ENCODE results near the gene SLC25A26.
"Not testable (repeated sequence)": the region's sequence is repeated elsewhere in the genome, so short reads cannot be mapped to it uniquely, and the experiment has no call there.

Gene SLC25A26

DNA sequence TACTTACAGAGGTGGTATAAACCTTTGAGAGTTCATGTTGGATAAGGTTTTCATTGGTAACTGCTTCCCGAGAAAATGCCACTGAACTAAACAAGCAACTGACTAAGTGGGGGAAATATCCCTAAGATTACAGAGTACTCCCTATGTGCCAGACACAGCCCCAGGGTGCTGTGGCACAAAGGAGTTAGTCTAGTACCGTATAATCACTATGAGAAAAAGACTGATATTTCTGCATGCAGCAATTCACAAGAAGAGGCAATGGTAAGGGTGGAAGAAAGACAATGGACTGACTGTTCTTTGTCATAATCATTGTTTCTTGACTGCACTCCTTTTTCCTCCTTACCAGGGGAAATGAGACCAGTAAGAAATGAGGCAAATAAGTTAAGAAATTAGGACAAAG, 20.0 kb upstream of the SLC25A26 start:
- in situ Hi-C loops (cut with HindIII; ENCODE audit: low pct_unique_long_range_greater_than_20kb, low sequenced_read_pairs), result no loop called here
- no peak for DNase-seq (ENCODE audit: low read depth in 1 of 2, low spot score in 1 of 2)
- no peak for TF ChIP-seq JUND (IDR thresholded peaks at IDR 0.05; ENCODE audit: low read depth)

DNA sequence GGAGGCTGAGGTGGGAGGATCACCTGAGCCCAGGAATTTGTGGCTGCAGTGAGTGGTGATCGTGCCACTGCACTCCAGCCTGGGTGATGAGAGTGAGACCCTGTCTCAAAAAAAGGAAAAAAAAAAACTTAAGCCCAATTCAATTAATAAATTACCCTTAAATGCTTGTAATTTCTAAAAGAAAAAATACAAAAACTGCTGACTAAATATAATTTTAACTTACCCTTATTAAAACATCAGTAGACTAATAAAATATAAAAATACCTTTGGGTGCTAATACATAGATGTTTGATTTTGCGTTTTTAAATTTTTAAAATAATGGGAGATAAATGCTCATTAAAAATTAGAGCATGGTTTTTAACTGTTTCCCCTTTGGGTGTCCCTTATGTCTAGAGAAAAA, 17.5 kb upstream of the SLC25A26 start:
- no peak for DNase-seq (ENCODE audit: low read depth in 1 of 2, low spot score in 1 of 2)
- in situ Hi-C loops (cut with HindIII; ENCODE audit: low pct_unique_long_range_greater_than_20kb, low sequenced_read_pairs), result no loop called here
- TF ChIP-seq JUND (IDR thresholded peaks at IDR 0.05; ENCODE audit: low read depth), result no peak

DNA sequence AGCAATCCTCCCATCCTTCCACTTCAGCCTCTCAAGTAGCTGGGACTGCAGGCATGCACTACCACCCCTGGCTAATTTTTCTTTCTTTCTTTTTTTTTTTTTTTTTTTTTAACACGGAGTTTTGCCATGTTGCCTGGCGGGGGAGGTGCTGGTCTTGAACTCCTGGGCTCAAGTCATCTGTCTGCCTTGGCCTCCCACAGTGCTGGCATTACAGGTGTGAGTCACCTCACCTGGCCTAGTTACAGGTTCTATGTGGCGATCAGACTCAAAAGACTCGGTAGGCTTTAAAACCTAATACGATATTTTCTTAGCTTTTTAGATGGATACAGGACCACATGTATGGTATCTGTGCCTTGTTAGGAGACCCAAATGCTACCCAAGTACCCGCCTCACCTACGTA, 14.0 kb upstream of the SLC25A26 start:
- no peak for TF ChIP-seq JUND (IDR thresholded peaks at IDR 0.05; ENCODE audit: low read depth)
- in situ Hi-C loops (cut with HindIII; ENCODE audit: low pct_unique_long_range_greater_than_20kb, low sequenced_read_pairs), result no loop called here
- DNase-seq (ENCODE audit: low read depth in 1 of 2, low spot score in 1 of 2), result no peak

DNA sequence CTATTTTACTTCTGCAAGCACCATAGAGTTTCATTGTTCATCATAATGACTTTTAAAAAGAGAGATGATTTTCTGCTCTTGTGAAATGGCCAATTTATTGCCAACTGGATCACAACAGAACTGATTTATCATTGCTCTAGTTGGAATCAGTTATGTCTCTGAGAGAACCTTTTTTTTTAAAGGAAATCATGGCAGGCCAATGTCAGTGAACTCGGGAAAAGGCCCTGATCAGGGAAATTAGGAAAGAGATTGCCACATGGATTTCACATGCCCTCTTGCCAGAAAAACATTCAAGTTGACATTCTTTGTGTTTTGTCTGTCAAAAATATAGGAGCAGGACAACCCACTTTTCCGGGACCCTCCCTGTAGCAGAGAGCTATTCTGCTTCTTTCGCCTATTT, 12.6 kb upstream of the SLC25A26 start:
- TF ChIP-seq JUND (IDR thresholded peaks at IDR 0.05; ENCODE audit: low read depth), result no peak
- DNase-seq (ENCODE audit: low read depth in 1 of 2, low spot score in 1 of 2), result no peak
- in situ Hi-C loops (cut with HindIII; ENCODE audit: low pct_unique_long_range_greater_than_20kb, low sequenced_read_pairs), result no loop called here

DNA sequence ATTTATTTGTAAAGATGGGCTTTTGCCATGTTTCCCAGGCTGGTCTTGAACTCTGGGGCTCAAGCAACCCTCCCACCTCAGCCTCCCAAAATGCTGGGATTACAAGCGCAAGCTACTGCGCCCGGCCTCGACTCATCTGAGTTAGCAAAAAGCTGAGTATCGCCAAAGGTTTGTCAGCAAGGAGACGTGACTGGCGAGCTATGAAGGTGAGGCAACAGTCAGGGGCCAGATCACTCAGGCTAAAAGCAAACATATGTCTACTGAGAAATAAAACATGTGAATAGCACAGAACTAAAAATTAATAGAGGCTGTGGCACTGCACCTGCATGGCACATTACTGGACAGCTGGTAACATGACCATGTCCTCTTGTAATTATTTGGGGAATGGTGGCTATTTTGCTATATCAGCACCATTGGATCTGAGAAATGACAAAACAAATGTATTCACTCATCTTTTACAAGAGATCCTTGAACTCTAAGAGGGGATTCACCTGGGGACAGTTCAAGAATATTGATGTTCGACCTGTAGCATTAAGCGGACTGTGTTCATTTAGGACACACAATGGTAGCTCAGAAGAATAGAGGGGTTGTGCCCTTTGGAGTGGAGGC, 10.0 kb upstream of the SLC25A26 start:
- in situ Hi-C loops (cut with HindIII; ENCODE audit: low pct_unique_long_range_greater_than_20kb, low sequenced_read_pairs), result no loop called here
- no peak for DNase-seq (ENCODE audit: low read depth in 1 of 2, low spot score in 1 of 2)

DNA sequence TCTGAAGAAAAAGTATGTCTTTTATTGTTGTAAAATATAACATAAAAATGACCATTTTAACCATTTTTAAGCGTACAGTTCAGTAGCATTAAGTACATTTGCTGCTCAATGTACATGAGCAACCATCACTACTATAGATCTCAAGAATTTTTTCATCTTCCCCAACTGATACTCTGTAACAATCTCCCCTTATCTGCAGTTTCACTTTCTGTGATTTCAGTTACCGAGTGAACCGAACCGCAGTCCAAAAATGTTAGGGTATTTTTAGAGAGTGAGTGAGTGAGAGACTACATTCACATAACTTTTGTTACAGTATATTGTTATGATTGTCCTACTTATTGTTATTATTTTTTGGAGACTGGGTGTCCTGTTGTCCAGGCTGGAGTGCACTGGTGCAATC, 9.0 kb upstream of the SLC25A26 start:
- in situ Hi-C loops (cut with HindIII; ENCODE audit: low pct_unique_long_range_greater_than_20kb, low sequenced_read_pairs), result no loop called here
- no peak for TF ChIP-seq JUND (IDR thresholded peaks at IDR 0.05; ENCODE audit: low read depth)
- DNase-seq (ENCODE audit: low read depth in 1 of 2, low spot score in 1 of 2), result no peak

More for the DNA sequence above, 10.0 kb upstream of the SLC25A26 start:
- no peak for TF ChIP-seq JUND (IDR thresholded peaks at IDR 0.05; ENCODE audit: low read depth)

DNA sequence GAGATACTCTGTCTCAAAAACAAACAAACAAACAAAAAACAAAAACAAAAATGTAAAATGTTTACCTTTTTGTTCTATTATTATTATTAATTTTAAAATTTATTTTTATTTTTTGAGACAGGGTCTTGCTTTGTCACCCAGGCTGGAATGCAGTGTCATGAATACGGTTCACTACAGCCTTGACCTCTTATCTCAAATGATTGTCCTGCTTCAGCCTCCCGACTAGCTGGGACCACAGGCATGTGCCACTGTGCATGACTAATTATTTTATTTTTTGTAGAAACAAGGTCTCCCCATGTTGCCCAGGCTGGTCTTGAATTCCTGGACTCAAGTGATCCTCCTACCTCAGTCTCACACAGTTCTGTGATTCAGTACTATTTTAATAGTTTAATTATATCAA, 5.7 kb upstream of the SLC25A26 start:
- TF ChIP-seq JUND (IDR thresholded peaks at IDR 0.05; ENCODE audit: low read depth), result no peak
- DNase-seq (ENCODE audit: low read depth in 1 of 2, low spot score in 1 of 2), result no peak
- in situ Hi-C loops (cut with HindIII; ENCODE audit: low pct_unique_long_range_greater_than_20kb, low sequenced_read_pairs), result no loop called here

DNA sequence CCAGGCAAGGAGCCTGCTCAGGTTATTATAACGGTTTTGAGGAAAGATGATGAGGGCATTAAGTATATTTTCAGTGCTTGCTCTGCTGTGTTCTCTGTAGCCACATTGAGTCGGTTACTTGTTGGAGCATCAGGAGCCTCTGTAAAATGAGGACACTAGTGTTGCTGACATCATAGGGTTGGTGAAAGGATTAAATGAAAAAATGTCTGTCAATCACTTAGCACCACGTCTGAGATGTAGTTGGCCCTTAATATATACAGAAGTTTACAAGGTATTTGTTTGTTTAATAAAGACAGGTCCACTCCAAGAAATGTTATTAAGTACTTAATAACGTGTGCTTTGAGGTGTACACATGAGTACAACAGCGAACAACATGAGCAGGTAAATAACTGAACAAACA, 735 bp upstream of the SLC25A26 start:
- in situ Hi-C loops (cut with HindIII; ENCODE audit: low pct_unique_long_range_greater_than_20kb, low sequenced_read_pairs), result no loop called here
- DNase-seq (ENCODE audit: low read depth in 1 of 2, low spot score in 1 of 2), result no peak
- TF ChIP-seq JUND (IDR thresholded peaks at IDR 0.05; ENCODE audit: low read depth), result no peak

DNA sequence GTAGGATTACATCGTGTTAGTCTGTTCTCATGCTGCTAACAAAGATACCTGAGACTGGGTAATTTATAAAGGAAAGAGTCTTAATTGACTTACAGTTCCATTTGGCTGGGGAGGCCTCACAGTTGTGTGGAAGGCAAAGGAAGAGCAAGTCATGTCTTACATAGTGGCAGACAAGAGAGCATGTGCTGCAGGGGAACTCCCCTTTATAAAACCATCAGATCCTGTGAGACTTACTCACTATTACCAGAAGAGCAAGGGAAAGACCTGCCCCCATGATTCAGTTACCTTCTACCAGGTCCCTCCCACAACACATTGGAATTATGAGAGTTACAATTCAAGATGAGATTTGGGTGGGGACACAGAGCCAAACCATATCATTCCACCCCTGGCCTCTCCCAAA, 3.4 kb downstream of the SLC25A26 start:
- in situ Hi-C loops (cut with HindIII; ENCODE audit: low pct_unique_long_range_greater_than_20kb, low sequenced_read_pairs), result no loop called here
- TF ChIP-seq JUND (IDR thresholded peaks at IDR 0.05; ENCODE audit: low read depth), result no peak
- DNase-seq (ENCODE audit: low read depth in 1 of 2, low spot score in 1 of 2), result no peak

DNA sequence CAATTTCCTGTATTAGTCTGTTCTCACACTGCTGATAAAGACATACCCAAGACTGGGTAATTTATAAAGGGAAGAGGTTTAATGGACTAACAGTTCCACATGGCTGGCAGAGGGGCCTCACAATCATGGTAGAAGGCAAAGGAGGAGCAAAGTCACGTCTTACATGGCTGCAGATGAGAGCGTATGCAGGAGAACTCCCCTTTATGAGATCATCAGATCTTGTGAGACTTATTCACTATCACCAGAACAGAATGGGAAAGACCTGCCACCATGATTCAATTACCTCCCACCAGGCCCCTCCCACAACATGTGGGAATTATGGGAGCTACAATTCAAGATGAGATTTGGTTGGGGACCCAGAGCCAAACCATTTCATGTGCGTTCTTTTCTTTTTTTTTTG, 5.3 kb downstream of the SLC25A26 start:
- DNase-seq (ENCODE audit: low read depth in 1 of 2, low spot score in 1 of 2); in situ Hi-C loops (cut with HindIII; ENCODE audit: low pct_unique_long_range_greater_than_20kb, low sequenced_read_pairs): not testable (repeated sequence)

DNA sequence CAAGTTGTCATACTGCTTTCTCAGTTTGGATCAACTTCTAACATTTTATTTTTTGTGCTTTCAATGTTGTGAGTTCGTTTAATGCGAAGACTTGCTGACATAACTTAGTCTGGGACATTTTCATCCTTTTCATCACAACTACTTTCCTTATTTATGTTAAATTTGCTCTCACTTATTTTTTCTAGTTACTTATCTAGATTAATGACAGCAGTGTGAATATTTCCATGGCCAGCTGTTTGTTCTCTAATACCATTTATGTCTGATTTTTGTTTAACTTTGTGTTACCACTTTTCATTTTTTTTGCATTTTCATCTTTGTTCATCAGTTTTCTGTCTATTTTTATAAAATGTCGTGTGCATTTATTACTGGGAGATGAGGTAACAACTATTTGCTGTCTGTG, 6.2 kb downstream of the SLC25A26 start:
- DNase-seq (ENCODE audit: low read depth in 1 of 2, low spot score in 1 of 2), result no peak
- in situ Hi-C loops (cut with HindIII; ENCODE audit: low pct_unique_long_range_greater_than_20kb, low sequenced_read_pairs), result no loop called here
- no peak for TF ChIP-seq JUND (IDR thresholded peaks at IDR 0.05; ENCODE audit: low read depth)

DNA sequence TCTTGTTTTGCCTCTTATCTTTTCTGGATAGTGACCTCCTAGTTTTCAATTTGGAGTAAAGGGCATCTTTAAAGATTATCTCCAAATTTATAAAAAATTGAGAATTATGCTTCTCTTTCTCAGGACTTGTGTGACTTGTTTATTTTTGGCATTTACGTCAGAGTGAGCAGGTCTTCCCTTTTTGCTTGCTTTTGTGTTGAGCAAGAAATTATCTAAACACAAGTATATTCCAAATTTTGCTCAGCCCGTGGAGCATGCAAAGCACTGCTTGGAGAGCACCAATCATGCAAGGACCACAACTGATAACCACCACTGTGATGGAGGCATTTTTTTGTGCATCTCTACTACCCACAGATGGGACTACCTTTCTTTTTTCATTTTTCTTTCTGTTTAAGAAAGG, 7.1 kb downstream of the SLC25A26 start:
- in situ Hi-C loops (cut with HindIII; ENCODE audit: low pct_unique_long_range_greater_than_20kb, low sequenced_read_pairs), result no loop called here
- TF ChIP-seq JUND (IDR thresholded peaks at IDR 0.05; ENCODE audit: low read depth), result no peak
- no peak for DNase-seq (ENCODE audit: low read depth in 1 of 2, low spot score in 1 of 2)

DNA sequence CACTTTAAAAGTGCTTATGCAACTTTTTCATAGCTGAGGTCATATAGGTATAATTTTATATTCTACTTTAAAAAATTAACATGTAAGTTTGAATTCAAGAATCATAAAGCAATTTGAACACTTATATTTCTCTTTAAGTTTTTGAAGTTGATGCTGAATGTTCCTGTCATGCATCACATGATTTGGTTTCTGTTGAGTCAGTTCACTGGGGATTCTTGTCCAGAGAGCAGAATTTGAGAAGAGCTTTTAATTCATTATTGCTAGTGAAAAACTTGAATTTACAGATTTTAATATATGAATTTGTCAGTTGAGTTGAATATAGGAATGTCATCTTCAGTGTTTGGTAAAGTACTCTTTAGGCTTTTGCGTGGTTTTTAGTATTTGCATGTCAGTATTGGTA, 7.9 kb downstream of the SLC25A26 start:
- TF ChIP-seq JUND (IDR thresholded peaks at IDR 0.05; ENCODE audit: low read depth), result no peak
- in situ Hi-C loops (cut with HindIII; ENCODE audit: low pct_unique_long_range_greater_than_20kb, low sequenced_read_pairs), result no loop called here
- no peak for DNase-seq (ENCODE audit: low read depth in 1 of 2, low spot score in 1 of 2)

DNA sequence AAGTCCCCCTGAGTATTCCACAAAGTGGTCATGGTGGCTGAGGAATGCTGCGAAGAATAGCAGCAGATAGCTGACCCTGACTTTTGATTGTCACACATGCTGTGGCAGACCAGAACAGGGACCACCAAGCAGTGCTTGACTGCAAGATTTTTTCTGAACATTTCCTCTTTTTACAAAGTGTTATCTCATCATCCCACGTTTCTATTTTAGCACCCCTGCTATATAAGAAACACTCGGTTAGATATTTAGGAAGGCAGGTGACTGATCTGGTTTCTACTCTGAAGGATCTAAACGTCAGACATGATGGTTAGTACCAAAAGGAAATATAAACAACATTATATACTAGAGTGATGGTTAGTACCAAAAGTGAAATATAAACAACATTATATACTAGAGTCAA, 9.1 kb downstream of the SLC25A26 start:
- TF ChIP-seq JUND (IDR thresholded peaks at IDR 0.05; ENCODE audit: low read depth), result no peak
- in situ Hi-C loops (cut with HindIII; ENCODE audit: low pct_unique_long_range_greater_than_20kb, low sequenced_read_pairs), result no loop called here
- no peak for DNase-seq (ENCODE audit: low read depth in 1 of 2, low spot score in 1 of 2)

All from T47D (cell line).